GM18519 (cell line): ENCODE data around the gene DEF6.

Source experiments
- ATAC-seq: cut with Tn5 transposase; IDR thresholded peaks from one replicate; pipeline ENCODE4 v1.9.1; 2021; ENCODE audit warnings: mild to moderate bottlenecking, moderate library complexity; ENCODE audit not compliant: unreplicated experiment, low FRiP score

DEF6 gene

GRCh38 chr6:35341557-35341956 is 43.9 kb downstream of the DEF6 start:
- ATAC-seq = no peak

GRCh38 chr6:35342258-35343091 is 44.9 kb downstream of the DEF6 start, which contains the start of gene PPARD:
TSS of gene PPARD (plus strand) at chr6:35342558. CDS start at chr6:35411088, 68,530 bp downstream.
- peak; percentile 89 for ATAC-seq

GRCh38 chr6:35343092-35343834 is 45.6 kb downstream of the DEF6 start:
- ATAC-seq = no peak

- no peak for ATAC-seq
Observed at GRCh38 chr6:35343835-35344550, 46.4 kb downstream of the DEF6 start.

GRCh38 chr6:35351422-35351821 is 53.8 kb downstream of the DEF6 start:
- no peak for ATAC-seq

GRCh38 chr6:35352735-35353134 is 55.1 kb downstream of the DEF6 start:
- ATAC-seq = no peak

GRCh38 chr6:35354361-35355135 is 56.9 kb downstream of the DEF6 start:
- ATAC-seq = no peak

GRCh38 chr6:35356391-35356790 is 58.8 kb downstream of the DEF6 start:
- ATAC-seq = no peak

- no peak for ATAC-seq
Observed at GRCh38 chr6:35357677-35358076, 60.1 kb downstream of the DEF6 start.

GRCh38 chr6:35358086-35358485 is 60.5 kb downstream of the DEF6 start:
- ATAC-seq = no peak

- ATAC-seq = no peak
Observed at GRCh38 chr6:35359346-35359743, 61.7 kb downstream of the DEF6 start.

- ATAC-seq = no peak
Observed at GRCh38 chr6:35359744-35360348, 62.2 kb downstream of the DEF6 start.

- no peak for ATAC-seq
Observed at GRCh38 chr6:35360349-35361138, 62.9 kb downstream of the DEF6 start.

- ATAC-seq = no peak
Observed at GRCh38 chr6:35362200-35362599, 64.6 kb downstream of the DEF6 start.

GRCh38 chr6:35363293-35363750 is 65.7 kb downstream of the DEF6 start:
- no peak for ATAC-seq

GRCh38 chr6:35365594-35366203 is 68.1 kb downstream of the DEF6 start:
- ATAC-seq = no peak

GRCh38 chr6:35366204-35366596 is 68.6 kb downstream of the DEF6 start:
- no peak for ATAC-seq

GRCh38 chr6:35367646-35368037 is 70.0 kb downstream of the DEF6 start:
- no peak for ATAC-seq
